ENCODE data around the gene AFMID. TPM values are rescaled to one million over a fixed set of nuclear protein-coding genes. Genes with fewer than 3 reads are reported as not detected.

The AFMID gene
- total RNA-seq, 1 donor from 2014 or later: 31.0 TPM

GRCh38 chr17:78146471-78146869, 40.7 kb upstream of the AFMID start:
- H3K4me3 Mint-ChIP-seq: no peak overlapping the region
- intact Hi-C loops (cut with micrococcal nuclease): no loop called here
- no peak for DNase-seq
- H3K27ac Mint-ChIP-seq: peak overlapping the region; percentile 16
- peaks cover 12% of the 10 kb centered on the region for H3K4me1 Mint-ChIP-seq
- H3K36me3 Mint-ChIP-seq (ENCODE audit: low read depth): peaks cover 6% of the 10 kb centered on the region
- no peaks in the 10 kb centered on the region for H3K9me3 Mint-ChIP-seq
- peaks cover 3% of the 10 kb centered on the region for H3K27me3 Mint-ChIP-seq

DNA sequence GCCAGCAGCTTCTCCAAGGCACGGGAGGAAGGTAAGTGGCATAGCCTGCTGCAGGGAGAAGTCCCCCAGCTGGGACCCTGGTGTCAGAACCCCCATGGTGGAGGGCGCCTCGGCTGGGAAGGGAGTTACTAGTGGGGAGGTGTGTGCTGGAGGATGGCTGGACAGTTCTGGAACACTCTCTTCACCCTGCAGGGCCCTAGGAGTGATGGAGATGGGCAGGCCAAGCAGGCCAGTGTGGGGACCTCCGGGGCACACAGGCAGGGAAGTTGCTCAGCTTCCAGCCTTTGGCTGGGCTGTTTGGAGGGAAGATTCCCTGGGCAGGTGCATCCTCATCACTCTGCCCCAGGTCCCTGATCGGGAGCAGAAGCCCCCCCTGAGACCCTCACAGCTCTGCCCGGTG, 40.3 kb upstream of the AFMID start:
- DNase-seq: peak; percentile 55
- intact Hi-C loops (cut with micrococcal nuclease): no loop called here
- H3K27me3 Mint-ChIP-seq: peaks cover 3% of the 10 kb centered on the region
- no peak overlapping the region for H3K4me3 Mint-ChIP-seq
- peak overlapping the region; percentile 41 for H3K27ac Mint-ChIP-seq
- peaks cover 6% of the 10 kb centered on the region for H3K36me3 Mint-ChIP-seq (ENCODE audit: low read depth)
- no peaks in the 10 kb centered on the region for H3K9me3 Mint-ChIP-seq
- H3K4me1 Mint-ChIP-seq: peaks cover 12% of the 10 kb centered on the region

GRCh38 chr17:78147315-78147998, 39.7 kb upstream of the AFMID start:
- peak; percentile 60 for DNase-seq
- H3K27me3 Mint-ChIP-seq: peaks cover 3% of the 10 kb centered on the region
- peaks cover 12% of the 10 kb centered on the region for H3K4me1 Mint-ChIP-seq
- H3K9me3 Mint-ChIP-seq: no peaks in the 10 kb centered on the region
- peaks cover 4% of the 10 kb centered on the region for H3K36me3 Mint-ChIP-seq (ENCODE audit: low read depth)
- intact Hi-C loops (cut with micrococcal nuclease): no loop called here
- no peak overlapping the region for H3K4me3 Mint-ChIP-seq
- peak overlapping the region; percentile 20 for H3K27ac Mint-ChIP-seq

DNA sequence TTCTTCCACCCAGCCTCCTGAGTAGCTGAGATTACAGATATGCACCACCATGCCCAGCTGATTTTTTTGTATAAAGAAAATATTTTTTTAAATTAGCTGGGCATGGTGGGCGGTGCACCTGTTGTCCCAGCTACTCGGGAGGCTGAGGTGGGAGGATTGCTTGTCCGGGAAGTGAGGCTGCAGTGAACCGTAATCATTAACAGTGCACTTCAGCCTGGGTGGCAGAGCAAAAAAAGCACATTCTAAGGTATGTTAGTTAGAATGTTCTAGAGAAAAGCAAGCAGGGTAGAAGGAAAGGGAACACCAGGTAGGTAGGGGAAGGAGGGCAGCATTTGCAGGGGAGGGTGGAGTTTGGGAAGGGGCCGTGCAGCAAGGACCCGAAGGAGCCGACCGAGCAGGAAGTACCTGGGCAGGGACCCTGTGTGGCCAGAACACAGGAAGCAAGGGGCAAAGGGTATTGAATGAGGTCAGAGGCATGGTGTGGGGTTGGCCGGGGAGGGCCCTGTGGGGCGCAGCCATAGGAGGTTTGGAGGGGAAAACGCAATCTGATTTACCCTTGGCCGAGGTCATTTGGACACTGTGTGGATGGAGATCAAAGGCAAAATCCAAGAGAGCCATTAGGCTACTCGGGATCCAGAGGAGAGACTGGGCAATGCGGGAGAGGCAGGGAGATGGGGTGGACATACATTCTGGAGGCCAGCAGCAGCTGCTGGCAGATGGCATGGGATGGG, 38.7 kb upstream of the AFMID start:
- H3K4me1 Mint-ChIP-seq: peaks cover 10% of the 10 kb centered on the region
- DNase-seq: no peak
- H3K9me3 Mint-ChIP-seq: no peaks in the 10 kb centered on the region
- H3K27ac Mint-ChIP-seq: no peak overlapping the region
- no peak overlapping the region for H3K4me3 Mint-ChIP-seq
- H3K27me3 Mint-ChIP-seq: peaks cover 3% of the 10 kb centered on the region
- no peaks in the 10 kb centered on the region for H3K36me3 Mint-ChIP-seq (ENCODE audit: low read depth)
- intact Hi-C loops (cut with micrococcal nuclease): no loop called here

DNA sequence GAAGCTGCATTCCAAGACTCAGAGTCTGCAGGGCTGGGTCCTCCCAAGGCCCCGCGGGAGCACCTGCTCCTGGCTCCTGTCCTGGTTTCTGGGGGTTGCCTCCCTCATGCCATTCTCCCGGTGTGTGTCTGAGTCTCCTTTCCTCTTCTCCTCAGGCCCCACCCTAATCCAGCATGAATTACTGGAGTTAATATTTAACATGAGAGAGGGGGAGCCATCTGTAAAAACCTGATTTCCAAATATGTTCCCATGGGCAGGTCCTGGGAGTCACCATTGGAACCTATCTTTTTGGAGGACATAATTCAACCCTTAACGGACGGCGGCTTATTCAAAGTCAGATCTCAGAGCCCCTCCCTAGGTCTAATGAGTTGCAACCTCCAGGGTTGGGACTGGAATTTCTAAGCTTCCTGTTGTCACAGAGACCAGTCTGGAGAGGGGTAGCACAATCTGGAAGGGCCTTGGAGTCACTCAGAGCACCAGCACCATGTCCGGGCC, 35.6 kb upstream of the AFMID start:
- intact Hi-C loops (cut with micrococcal nuclease): no loop called here
- Mint-ChIP-seq H3K27ac (no peak overlapping the region), H3K27me3 (peaks cover 3% of the 10 kb centered on the region), H3K9me3 (no peaks in the 10 kb centered on the region), H3K4me1 (peaks cover 13% of the 10 kb centered on the region), H3K36me3 (ENCODE audit: low read depth) (no peaks in the 10 kb centered on the region), H3K4me3 (no peak overlapping the region)
- DNase-seq: no peak

DNA sequence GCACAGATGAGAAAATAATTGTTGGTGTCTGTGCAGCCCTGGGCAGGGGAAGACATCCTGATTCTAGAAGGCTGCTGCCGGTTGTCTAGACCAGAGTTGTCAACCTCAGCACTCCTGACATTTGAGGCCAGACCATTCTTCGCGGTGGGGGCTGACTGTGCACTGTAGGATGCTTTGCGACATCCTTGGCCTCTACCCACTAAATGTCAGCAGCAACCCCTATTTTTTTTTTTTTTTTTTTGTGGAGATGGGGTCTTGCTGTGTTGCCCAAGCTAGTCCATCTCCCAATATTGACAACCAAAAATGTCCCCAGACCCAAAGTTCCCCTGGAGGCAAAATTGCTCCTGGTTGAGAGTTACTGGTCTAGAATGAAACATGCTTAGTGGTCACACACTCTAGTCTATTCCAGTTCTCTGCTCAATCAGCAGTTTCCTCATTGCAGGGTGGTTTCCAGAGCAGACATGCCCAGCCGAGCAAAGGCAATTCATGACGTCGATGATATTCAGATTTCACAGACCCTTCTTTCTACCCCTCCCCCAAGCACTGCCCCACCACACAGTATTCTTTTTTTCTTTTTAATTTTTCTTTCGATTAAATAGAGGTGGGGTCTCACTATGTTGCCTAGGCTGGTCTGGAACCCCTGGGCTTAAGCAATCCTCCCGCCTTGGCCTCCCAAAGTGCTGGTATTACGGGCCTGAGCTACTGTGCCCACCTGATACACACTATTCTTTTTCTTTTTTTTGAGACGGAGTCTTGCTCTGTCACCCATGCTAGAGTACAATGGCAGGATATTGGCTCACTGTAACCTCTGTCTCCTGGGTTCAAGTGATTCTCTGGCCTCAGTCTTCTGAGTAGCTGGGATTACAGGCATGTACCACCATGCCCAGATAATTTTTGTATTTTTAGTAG, 32.0 kb upstream of the AFMID start:
- H3K27me3 Mint-ChIP-seq: no peaks in the 10 kb centered on the region
- peaks cover 9% of the 10 kb centered on the region for H3K4me1 Mint-ChIP-seq
- no peak for DNase-seq
- H3K9me3 Mint-ChIP-seq: no peaks in the 10 kb centered on the region
- no peaks in the 10 kb centered on the region for H3K36me3 Mint-ChIP-seq (ENCODE audit: low read depth)
- no peak overlapping the region for H3K27ac Mint-ChIP-seq
- H3K4me3 Mint-ChIP-seq: no peak overlapping the region
- intact Hi-C loops (cut with micrococcal nuclease): no loop called here

- no peaks in the 10 kb centered on the region for H3K9me3 Mint-ChIP-seq
- peaks cover 9% of the 10 kb centered on the region for H3K4me1 Mint-ChIP-seq
- peak overlapping the region; percentile 56 for H3K27ac Mint-ChIP-seq
- DNase-seq: no peak
- no peak overlapping the region for H3K4me3 Mint-ChIP-seq
- intact Hi-C loops (cut with micrococcal nuclease): no loop called here
- no peaks in the 10 kb centered on the region for H3K27me3 Mint-ChIP-seq
- no peaks in the 10 kb centered on the region for H3K36me3 Mint-ChIP-seq (ENCODE audit: low read depth)
Measured at GRCh38 chr17:78159575-78160158, 27.5 kb upstream of the AFMID start.

DNA sequence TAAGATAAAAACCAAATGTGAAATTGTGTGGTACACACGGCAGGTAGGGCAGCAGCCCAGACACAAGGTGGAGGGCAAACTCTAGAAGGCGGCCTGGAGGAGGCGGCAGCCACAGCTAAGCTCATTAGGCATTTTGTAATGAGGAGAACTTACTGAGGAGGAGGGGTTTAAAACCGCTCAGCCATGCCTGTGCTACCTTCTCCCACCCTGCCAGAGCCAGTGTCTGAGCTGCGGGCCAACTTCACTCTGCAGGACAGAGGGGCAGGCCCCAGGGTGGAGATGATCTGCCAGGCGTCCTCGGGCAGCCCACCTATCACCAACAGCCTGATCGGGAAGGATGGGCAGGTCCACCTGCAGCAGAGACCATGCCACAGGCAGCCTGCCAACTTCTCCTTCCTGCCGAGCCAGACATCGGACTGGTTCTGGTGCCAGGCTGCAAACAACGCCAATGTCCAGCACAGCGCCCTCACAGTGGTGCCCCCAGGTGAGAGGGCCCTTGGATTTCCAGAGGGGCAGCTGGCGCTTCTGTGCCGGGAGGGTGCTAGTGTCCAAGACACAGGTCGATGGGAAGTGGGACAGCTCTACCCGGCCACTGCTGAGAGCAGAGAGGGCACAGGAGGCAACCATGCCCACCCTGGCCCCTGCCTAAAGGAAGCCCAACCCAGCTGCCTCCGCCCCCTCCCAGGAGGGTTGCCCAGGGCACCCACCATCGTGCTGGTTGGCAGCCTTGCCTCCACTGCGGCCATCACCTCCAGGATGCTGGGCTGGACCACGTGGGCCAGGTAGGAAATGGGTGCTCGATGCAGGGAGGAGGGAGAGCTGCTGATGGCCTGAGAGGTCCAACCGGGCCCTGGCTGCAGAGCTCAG, 23.0 kb upstream of the AFMID start:
- Mint-ChIP-seq H3K27ac (no peak overlapping the region), H3K27me3 (no peaks in the 10 kb centered on the region), H3K36me3 (ENCODE audit: low read depth) (no peaks in the 10 kb centered on the region), H3K4me1 (peaks cover 6% of the 10 kb centered on the region), H3K4me3 (no peak overlapping the region), H3K9me3 (no peaks in the 10 kb centered on the region)
- no peak for DNase-seq
- intact Hi-C loops (cut with micrococcal nuclease): no loop called here

- no peak for DNase-seq
- H3K27ac Mint-ChIP-seq: no peak overlapping the region
- H3K27me3 Mint-ChIP-seq: no peaks in the 10 kb centered on the region
- intact Hi-C loops (cut with micrococcal nuclease): loop anchor here (5.0 kb wide), 1 partner anchor 33 kb away; the partner anchor contains the start of gene TMC8
- no peaks in the 10 kb centered on the region for H3K36me3 Mint-ChIP-seq (ENCODE audit: low read depth)
- no peaks in the 10 kb centered on the region for H3K9me3 Mint-ChIP-seq
- H3K4me3 Mint-ChIP-seq: no peak overlapping the region
- peaks cover 5% of the 10 kb centered on the region for H3K4me1 Mint-ChIP-seq
Measured at GRCh38 chr17:78164748-78165607, 22.2 kb upstream of the AFMID start.

- no peaks in the 10 kb centered on the region for H3K27me3 Mint-ChIP-seq
- no peak overlapping the region for H3K4me3 Mint-ChIP-seq
- no peak for DNase-seq
- peaks cover 13% of the 10 kb centered on the region for H3K4me1 Mint-ChIP-seq
- intact Hi-C loops (cut with micrococcal nuclease): loop anchor here (5.0 kb wide), 1 partner anchor 34 kb away; the partner anchor contains the start of gene TMC8
- no peaks in the 10 kb centered on the region for H3K9me3 Mint-ChIP-seq
- peaks cover 5% of the 10 kb centered on the region for H3K36me3 Mint-ChIP-seq (ENCODE audit: low read depth)
- H3K27ac Mint-ChIP-seq: no peak overlapping the region
Measured at GRCh38 chr17:78166416-78166815, 20.7 kb upstream of the AFMID start.

DNA sequence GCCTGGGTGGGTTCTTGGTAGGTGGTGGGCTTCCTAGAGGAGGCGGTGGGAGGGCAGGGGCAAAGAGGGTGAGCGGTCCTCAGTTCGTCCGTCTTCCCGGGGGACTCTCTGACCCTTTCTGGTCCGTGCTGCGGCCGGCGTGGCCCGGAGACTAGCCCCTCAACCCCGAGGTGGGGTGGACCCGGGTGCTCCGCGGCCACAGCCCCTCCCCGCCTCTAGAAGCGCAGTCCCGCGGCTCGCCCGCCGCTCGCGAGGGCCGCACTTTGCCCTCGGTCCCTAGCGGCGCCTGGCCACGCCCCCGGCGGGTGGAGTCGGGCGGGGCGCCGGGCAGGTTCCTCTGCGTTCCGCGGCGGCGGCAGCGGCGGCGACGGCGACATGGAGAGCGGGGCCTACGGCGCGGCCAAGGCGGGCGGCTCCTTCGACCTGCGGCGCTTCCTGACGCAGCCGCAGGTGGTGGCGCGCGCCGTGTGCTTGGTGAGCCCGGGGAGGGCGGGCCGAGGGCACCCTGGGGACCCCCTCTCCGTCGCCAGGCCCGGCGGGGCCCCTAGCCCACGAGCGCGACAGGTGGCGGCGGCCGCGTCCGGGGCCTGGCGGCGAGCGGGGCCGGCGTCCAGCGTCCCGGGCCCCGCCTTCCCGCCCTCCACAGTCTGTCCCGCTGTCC, 18.8 kb upstream of the AFMID start, which contains the start of gene SYNGR2:
Gene SYNGR2, plus strand, starts transcription at position 340 of the 661 bp plus-strand sequence. Its CDS starts 36 bp downstream, at position 376.
- Mint-ChIP-seq H3K4me3 (peak within 1 kb of the TSS; percentile 81), H3K9me3 (no peaks in the 10 kb centered on the region), H3K36me3 (ENCODE audit: low read depth) (peaks cover 22% of the 10 kb centered on the region), H3K27me3 (no peaks in the 10 kb centered on the region), H3K27ac (peak within 1 kb of the TSS; percentile 78), H3K4me1 (peaks cover 30% of the 10 kb centered on the region)
- intact Hi-C loops (cut with micrococcal nuclease): loop anchor here (2.0 to 5.0 kb wide), 2 partner anchors 36 to 56 kb away; partner anchors contain the start of gene TMC8
- peak; percentile 98 for DNase-seq

All from activated CD4-positive, alpha-beta T cell treated with anti-CD3 and anti-CD28 coated beads, Interleukin-2, amount 10 ng/mL, durations not matched to agents 24 days and 14 days (primary cell).